ENCODE data around the gene MCIDAS.

MCIDAS gene

DNA sequence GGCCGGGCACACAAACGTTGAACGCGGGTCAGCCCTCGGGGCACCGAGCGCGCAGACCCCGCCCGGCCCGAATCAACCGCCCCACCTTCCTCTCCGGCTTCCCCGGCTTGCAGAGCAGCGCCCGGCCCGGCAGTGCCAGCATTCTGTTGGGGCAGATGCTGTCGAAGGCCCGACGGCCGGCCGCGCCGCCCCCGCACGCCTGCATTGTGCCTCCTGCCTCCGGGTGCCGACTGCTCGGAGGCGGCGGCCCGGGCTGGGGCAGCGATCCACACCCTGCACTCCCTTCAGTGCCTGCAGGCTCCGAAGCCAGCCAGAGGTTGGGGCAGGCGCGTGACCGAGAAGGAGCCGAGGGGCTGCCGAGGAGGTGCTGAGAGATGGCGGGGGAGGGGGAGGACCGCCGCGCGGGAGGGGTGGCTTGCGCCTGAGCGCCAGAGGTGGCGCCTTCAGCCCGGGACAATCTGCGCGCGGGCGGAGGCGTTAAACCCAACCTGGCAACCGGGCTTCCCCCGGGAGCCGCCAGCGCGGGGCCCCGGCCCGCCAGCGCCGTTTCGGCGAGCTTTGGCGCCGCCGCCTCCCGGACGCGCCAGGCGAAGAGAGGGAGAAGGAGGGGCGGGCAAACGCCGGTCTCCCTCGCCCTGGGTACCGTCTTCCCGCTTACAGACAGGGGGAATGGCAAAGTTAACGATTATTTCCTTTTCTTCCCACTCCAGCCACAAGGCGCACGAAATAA is at the start of gene MCIDAS:
TSS of gene MCIDAS (minus strand) at position 382 of the 730 bp plus-strand sequence. CDS start at position 205, 177 bp downstream.
- no peak for DNase-seq

GRCh38 chr5:55276771-55277170 is 49.7 kb upstream of the MCIDAS start:
- no peak for DNase-seq

DNA sequence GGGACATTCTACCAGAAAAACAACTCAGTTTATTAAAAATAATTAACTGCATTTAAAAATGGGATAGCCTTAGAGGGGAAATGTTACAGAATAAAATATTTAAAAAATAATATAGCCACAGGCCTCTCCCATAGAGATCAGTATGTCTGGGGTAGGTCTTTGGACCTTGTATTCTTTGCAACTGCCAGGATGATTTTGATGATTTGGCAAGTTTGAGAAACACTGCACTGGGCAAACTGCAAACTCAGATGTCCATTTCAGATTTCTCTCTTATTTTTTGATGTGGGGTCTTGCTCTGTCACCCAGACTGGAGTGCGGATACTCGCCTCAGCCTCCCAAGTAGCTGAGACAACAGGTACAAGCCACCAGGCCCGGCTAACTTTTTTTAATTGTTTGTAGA is 31.2 kb upstream of the MCIDAS start:
- DNase-seq, result no peak

DNA sequence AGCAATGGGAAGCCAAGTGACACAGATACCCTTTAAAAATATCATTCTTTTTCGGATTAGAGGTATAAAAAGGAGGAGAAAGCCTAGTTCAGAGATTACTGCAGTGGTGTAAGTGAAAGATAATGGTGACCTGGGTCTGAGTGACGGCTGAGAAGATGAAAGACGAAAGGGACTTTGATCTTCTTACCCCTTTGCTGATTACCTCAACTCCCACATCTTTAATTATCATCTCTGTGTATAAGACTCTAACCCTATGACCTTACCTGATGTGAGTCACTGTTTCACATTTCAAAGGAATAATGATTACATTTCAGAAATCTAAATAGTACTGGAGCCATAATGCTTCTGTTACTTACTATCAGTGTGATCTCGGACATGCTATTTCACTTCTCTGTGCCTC is 27.7 kb upstream of the MCIDAS start:
- no peak for DNase-seq

- DNase-seq, result no peak
These were observed 22.9 kb upstream of the MCIDAS start for GRCh38 chr5:55250064-55250463.

- DNase-seq, result no peak
These were observed 14.6 kb upstream of the MCIDAS start for GRCh38 chr5:55241746-55242145.

GRCh38 chr5:55236800-55237199 is 9.7 kb upstream of the MCIDAS start:
- DNase-seq, result no peak

GRCh38 chr5:55234121-55234700 is 7.1 kb upstream of the MCIDAS start:
- no peak for DNase-seq

DNA sequence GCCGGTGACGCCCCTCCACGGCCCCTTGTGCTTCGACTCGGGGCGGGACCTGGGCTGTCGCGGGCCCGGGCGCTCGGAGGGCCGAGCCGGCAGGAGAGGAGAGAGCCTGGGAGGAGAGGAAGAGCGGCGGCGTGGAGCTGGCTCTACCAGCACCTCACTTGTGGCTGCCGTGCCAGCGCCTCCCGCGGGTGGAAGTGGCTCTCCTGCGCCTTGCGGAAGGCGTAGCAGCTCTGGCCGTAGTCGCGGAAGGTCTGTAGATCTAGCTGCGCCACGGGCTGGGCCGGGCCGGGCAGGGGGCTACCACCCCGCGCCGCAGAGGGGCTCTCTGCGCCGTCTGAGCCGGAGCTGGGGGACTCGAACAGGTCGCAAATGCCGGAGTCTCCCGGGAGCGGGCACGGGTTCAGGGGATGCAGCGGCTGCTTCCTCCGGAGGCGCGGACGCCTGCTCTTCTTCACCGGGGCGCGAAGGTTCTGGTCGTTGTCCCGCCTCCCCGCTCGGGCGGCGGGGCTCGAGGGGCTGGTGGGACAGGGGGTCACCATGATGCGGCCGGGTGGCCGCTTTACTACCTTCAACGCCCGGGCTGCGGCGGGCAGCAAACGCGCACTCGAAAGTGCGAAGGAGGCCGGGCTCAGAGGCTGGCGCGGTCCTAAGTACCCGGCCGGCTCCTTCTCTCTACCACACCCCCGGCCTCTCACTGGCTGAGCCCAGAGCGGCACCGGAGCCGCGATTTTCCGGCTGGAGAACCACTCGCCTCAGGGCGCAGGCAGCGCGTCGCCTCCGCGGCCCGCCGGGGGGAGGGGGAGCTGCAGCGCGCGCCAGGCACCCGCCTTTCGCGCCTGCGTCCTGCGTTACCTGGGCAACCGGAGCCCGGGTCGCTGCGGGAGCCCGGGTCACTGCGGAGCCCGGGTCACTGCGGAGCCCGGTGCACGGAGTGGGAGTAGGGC is 6.1 kb upstream of the MCIDAS start, which contains the start of gene CCNO:
TSS of gene CCNO (minus strand) at position 624 of the 944 bp plus-strand sequence. CDS start at position 539, 85 bp downstream.
- DNase-seq, result no peak

DNA sequence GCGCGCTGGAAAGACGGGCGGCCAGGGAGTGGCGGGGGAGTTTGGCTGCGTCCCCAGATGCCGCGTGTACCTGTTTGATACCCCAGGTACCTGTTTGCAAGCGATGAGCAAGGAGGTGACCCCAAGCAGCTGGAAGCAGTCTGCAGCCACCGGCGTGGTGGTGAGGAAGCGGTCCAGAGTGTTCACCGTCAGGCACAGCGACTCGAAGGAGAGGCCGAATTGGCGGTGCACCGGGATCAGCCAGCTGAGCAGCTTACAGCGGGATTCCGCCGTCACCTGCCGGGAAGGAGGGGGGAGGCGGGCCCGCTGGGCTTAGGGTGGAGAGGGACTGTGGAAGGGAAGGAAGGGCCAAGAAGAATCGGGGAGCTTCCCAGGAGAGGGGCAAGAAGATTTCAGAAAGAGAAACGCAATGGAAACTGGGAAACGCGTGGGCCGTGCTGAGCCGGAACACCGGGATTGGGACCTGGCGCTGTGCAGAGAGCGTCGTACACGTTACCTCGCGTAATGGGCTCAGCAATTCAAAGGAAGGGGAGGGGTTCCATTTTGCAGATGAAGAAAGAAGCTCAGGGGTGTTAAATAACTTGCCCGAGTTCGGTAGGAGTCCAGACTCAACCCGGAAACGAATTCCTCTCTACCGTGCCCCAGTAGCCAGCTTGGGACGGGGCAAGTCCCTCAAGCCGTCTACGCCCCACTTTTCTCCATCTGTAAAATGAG is 5.3 kb upstream of the MCIDAS start:
- DNase-seq, result peak; percentile 17

GRCh38 chr5:55231919-55232270 is 4.8 kb upstream of the MCIDAS start:
- no peak for DNase-seq

DNA sequence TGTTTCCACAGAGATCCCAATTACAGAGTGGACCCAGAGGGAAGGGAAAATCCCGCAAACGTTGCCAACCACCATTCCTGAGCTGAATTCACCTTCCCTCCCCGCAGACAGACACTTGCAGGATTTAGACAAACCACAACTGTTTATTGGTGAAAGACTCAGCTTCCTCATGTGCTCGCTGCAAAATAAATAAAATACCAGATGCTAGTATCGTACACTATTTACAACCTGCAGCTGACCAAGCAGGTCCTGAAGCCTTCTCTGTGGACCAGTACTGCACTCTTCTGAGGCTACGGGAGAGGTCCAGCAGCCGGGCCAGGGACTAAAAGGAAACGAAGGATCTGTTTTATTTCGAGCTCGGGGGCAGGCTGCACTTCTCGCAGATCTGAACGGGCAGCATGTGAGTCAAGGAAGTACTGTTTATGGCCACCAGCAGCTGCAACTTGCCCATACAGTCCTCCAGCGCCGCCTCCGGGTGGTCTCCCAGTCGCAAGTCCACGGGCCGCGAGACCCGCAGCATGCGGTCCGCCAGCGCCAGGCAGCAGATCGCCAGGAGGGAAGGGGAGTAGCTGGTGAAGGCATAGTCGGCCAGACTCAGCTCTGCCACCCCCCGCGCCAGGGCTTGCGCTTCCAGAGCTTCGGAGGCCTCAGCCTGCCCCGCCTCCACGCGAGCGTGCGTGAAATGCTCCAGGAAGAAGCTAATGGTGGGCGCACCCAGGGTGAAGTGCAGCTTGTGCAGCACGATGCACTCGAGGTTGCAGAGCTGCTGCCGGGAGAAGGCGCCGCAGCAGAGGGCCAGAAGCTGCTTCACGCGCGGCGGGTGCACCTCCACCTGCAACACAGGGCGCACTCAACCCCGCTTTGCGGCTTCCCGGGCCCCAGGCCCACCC is 4.2 kb upstream of the MCIDAS start:
- no peak for DNase-seq

- no peak for DNase-seq
These were observed 3.0 kb upstream of the MCIDAS start for GRCh38 chr5:55230086-55230629.

- DNase-seq, result no peak
These were observed 732 bp upstream of the MCIDAS start for GRCh38 chr5:55227664-55228430.

- DNase-seq, result no peak
These were observed 835 bp downstream of the MCIDAS start for GRCh38 chr5:55226027-55226933.

DNA sequence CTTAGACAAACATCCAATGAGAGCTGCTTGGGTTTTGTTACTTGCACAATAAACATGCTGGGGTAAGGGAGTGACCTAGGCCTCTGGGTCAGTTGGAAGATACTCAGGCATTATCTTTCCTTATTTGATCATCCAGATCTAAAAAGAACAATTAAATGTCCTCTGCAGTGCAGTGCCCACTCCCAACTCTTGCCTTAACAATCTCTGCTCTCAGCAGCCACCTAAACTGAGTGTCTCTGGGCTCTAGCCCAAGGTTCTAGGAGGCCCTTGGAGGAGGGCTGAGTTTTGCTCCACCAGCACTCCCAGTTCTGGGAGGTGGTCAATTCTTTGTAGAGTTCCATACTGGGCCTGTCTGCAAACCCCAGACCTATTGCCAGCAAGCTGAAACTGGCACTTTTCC is 1.8 kb downstream of the MCIDAS start:
- no peak for DNase-seq

DNA sequence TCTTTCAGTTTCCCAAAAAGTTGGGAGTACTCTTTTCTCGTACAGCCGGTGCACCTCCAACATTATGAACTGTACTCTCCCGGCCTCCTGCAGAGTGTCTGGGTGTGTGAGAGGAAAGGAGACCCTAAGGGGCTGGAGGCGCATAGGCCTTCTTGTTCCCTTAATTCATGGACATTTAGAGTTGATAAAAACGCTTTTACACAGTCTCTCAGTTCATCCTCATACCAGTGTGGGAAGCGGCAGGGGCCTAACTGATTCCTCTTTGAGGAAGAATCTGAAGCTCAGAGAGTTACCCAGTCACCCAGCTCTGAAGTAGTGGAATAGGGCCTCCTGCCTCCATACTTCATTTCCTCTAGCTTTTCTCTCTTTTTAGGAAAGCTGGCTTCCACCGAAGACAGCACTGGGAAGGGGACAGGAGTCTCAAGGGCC is 3.3 kb downstream of the MCIDAS start:
- DNase-seq, result no peak

DNA sequence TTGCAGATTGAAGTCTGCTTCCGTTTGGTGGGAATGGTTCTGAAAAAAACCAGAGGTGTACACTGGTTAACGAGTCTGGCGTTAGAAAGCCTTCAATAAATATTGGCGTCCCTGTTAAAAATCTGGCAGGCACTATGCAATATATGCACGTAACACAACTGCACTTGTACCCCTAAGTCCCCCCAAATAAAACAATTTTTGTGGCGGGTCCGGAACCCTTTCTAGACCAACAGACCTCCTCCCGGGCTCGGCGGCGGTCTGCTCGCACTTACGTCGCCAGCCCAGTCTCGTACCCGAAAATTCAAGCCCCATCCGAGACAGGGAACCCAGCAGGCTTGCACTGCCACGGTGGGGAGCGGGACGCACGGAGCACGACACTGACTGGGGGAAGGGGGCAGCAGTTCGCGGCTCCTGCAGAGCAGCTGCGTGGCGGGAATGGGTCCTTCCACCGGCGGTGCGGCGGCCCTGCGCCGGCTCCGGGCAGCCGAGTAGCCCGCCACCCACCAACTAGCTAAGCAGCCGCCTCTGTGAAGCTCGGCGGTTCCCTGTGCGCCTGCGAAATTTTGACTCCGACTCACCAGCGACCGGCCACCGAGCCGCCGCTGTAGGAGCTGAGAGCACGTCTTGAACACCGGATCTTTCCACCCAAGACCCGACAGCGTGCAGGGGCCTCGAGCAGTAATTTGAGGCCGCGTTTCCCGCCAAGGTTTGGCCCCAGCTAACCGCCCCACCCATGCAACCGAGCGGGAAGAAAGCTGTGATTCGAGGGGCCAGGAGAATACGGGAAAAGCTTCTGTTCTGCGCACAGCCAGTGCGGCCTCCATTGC is 3.9 kb downstream of the MCIDAS start:
- DNase-seq, result no peak

Data from cortex of kidney (tissue), 1 donor.